Brain microvascular endothelial cell (primary cell): ENCODE results near the gene ACKR2.

Source experiments
- DNase-seq: peaks from one replicate; pipeline ENCODE4 v3.0.0-alpha.2; 2020
- H3K27ac ChIP-seq: fragments of 250-450 bp; sonication (Bioruptor Pico); 2 replicates; pipeline ENCODE4 v1.5.1; 2020; ENCODE audit warnings: mild to moderate bottlenecking, moderate library complexity
- H3K27me3 ChIP-seq: fragments of 250-450 bp; sonication (Bioruptor Pico); replicated peaks from 2 replicates; pipeline ENCODE4 v1.5.1; 2020; ENCODE audit warnings: mild to moderate bottlenecking
- H3K36me3 ChIP-seq: fragments of 250-450 bp; sonication (Bioruptor Pico); replicated peaks from 2 replicates; pipeline ENCODE4 v1.5.1; 2020; ENCODE audit warnings: mild to moderate bottlenecking
- H3K4me3 ChIP-seq: 2 replicates; pipeline ENCODE4 v1.5.1; 2011; ENCODE audit warnings: low read depth, mild to moderate bottlenecking, control low read depth, low read length, moderate library complexity
- CTCF ChIP-seq: IDR thresholded peaks from 2 replicates; pipeline ENCODE4 v1.5.1; 2011; ENCODE audit warnings: low read depth, mild to moderate bottlenecking, moderate library complexity, low read length, control low read depth, inconsistent platforms; ENCODE audit errors: missing control alignments
- in situ Hi-C: cut with HindIII; loops from 2 replicates; pipeline ENCODE4 v1.10.0; 2017; ENCODE audit warnings: low sequenced_read_pairs, low pct_ligation_motif_present

ACKR2 gene

GRCh38 chr3:42769477-42770131 lies 39.6 kb upstream of the ACKR2 start:
- TF ChIP-seq CTCF: no peak
- H3K27ac ChIP-seq: no peak overlapping the region
- in situ Hi-C loops: no loop called here
- H3K4me3 ChIP-seq: no peak overlapping the region
- no peaks in the 10 kb centered on the region for H3K27me3 ChIP-seq
- no peaks in the 10 kb centered on the region for H3K36me3 ChIP-seq
- DNase-seq: no peak

GRCh38 chr3:42771271-42771670 lies 38.0 kb upstream of the ACKR2 start:
- Histone ChIP-seq H3K27me3 (no peaks in the 10 kb centered on the region), H3K36me3 (no peaks in the 10 kb centered on the region), H3K27ac (no peak overlapping the region), H3K4me3 (no peak overlapping the region)
- in situ Hi-C loops: no loop called here
- TF ChIP-seq CTCF: no peak
- DNase-seq: no peak

- Histone ChIP-seq H3K4me3 (peak within 1 kb of the TSS; percentile 56), H3K27me3 (no peaks in the 10 kb centered on the region), H3K27ac (peak within 1 kb of the TSS; percentile 32), H3K36me3 (no peaks in the 10 kb centered on the region)
- peak; percentile 92 for DNase-seq
- TF ChIP-seq CTCF: no peak
- in situ Hi-C loops: no loop called here
Observed at GRCh38 chr3:42772670-42773408, 36.4 kb upstream of the ACKR2 start, which contains the start of gene CCDC13. Gene CCDC13, minus strand, starts transcription at chr3:42773253. Its CDS starts 14,908 bp downstream, at chr3:42758345.

GRCh38 chr3:42773409-42773751 lies 35.9 kb upstream of the ACKR2 start:
- Histone ChIP-seq H3K27me3 (no peaks in the 10 kb centered on the region), H3K27ac (peak overlapping the region; percentile 32), H3K4me3 (peak overlapping the region; percentile 56), H3K36me3 (no peaks in the 10 kb centered on the region)
- no peak for TF ChIP-seq CTCF
- in situ Hi-C loops: no loop called here
- no peak for DNase-seq

DNA sequence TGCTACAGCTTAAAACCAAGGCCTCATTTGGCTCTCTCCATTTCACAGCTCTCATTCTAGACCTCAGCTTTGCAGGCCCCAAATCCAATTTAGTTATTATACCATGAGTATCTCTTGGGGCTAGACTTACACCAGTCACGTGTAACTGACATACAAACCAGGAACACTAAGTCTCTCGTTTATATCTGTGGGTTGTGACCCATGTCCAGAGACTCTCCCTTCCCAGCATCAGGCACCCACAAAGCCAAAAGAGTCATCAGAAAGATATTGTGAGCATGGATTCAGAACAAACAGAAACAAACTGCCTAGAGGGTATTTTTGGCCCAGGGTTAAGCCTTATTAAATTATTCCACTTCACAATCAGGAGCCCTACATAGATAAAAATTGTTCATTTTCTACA lies 30.6 kb upstream of the ACKR2 start:
- H3K27me3 ChIP-seq: no peaks in the 10 kb centered on the region
- no peak overlapping the region for H3K27ac ChIP-seq
- TF ChIP-seq CTCF: no peak
- in situ Hi-C loops: no loop called here
- no peak overlapping the region for H3K4me3 ChIP-seq
- H3K36me3 ChIP-seq: peaks cover 5% of the 10 kb centered on the region
- DNase-seq: no peak
